IPS-20b (cell line): ENCODE measurements around the gene MKRN3.

Experiments
- H3K27ac ChIP-seq: one replicate; pipeline ENCODE4 v1.5.1; 2013; ENCODE audit warnings: low read length
- H3K27me3 ChIP-seq: 2 replicates; pipeline ENCODE4 v1.6.1; 2013; ENCODE audit warnings: mild to moderate bottlenecking, low read length, inconsistent platforms; ENCODE audit not compliant: insufficient read depth
- H3K36me3 ChIP-seq: 2 replicates; pipeline ENCODE4 v1.6.1; 2013; ENCODE audit warnings: low read depth, mild to moderate bottlenecking, inconsistent platforms, low read length, moderate library complexity; ENCODE audit not compliant: insufficient read depth
- H3K4me1 ChIP-seq: 2 replicates; pipeline ENCODE4 v1.6.1; 2013; ENCODE audit warnings: mild to moderate bottlenecking, control low read depth, inconsistent platforms, low read length, moderate library complexity; ENCODE audit not compliant: insufficient read depth
- H3K4me3 ChIP-seq: 2 replicates; pipeline ENCODE4 v1.5.1; 2013; ENCODE audit warnings: mild to moderate bottlenecking, low read length, inconsistent platforms
- H3K9ac ChIP-seq: 2 replicates; pipeline ENCODE4 v1.6.1; 2013; ENCODE audit warnings: low read depth, mild to moderate bottlenecking, inconsistent platforms, low read length, moderate library complexity
- H3K9me3 ChIP-seq: 2 replicates; pipeline ENCODE4 v1.6.1; 2013; ENCODE audit warnings: mild to moderate bottlenecking, low read depth, low read length, inconsistent platforms; ENCODE audit not compliant: insufficient read depth

Gene MKRN3

GRCh38 chr15:23564821-23565394, 566 bp upstream of the MKRN3 start:
- Histone ChIP-seq H3K9me3 (peaks cover 60% of the 10 kb centered on the region), H3K4me3 (0 out of 2 replicates have a peak overlapping the region, but pooled peaks have one; percentile 7), H3K36me3 (no peaks in the 10 kb centered on the region), H3K9ac (no peak overlapping the region), H3K4me1 (no peaks in the 10 kb centered on the region), H3K27ac (no peak overlapping the region), H3K27me3 (no peaks in the 10 kb centered on the region)

- H3K4me3 ChIP-seq, result no peak overlapping the region
- no peaks in the 10 kb centered on the region for H3K36me3 ChIP-seq
- H3K9ac ChIP-seq, result no peak overlapping the region
- H3K9me3 ChIP-seq, result peaks cover 65% of the 10 kb centered on the region
- no peak overlapping the region for H3K27ac ChIP-seq
- no peaks in the 10 kb centered on the region for H3K27me3 ChIP-seq
- no peaks in the 10 kb centered on the region for H3K4me1 ChIP-seq
These were observed 639 bp downstream of the MKRN3 start for GRCh38 chr15:23566071-23566554.

- H3K9me3 ChIP-seq, result peaks cover 68% of the 10 kb centered on the region
- no peak overlapping the region for H3K4me3 ChIP-seq
- no peak overlapping the region for H3K27ac ChIP-seq
These were observed 1.2 kb downstream of the MKRN3 start for GRCh38 chr15:23566651-23567050.

DNA sequence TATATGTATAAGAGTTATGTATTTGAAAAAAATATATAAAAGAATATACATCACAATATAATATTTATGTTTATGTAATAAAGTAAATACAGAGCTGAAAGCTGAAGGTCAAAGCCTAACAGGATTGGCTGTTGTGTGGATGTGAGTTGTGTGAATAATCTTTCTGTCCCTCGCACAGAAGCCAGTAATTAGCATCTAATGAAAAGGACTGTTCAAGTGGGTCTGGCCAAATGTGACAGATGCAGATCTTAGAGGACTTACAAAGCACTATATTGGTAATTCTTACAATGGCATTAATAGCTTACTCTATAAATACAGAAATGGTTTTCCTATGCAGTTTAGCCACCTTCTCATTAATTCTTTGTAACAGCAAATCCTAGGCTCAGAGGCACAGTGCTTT, 2.4 kb downstream of the MKRN3 start:
- H3K4me3 ChIP-seq, result no peak overlapping the region
- no peaks in the 10 kb centered on the region for H3K36me3 ChIP-seq
- peaks cover 65% of the 10 kb centered on the region for H3K9me3 ChIP-seq

More at GRCh38 chr15:23566651-23567050, 1.2 kb downstream of the MKRN3 start:
- Histone ChIP-seq H3K9ac (no peak overlapping the region), H3K4me1 (no peaks in the 10 kb centered on the region), H3K27me3 (no peaks in the 10 kb centered on the region), H3K36me3 (no peaks in the 10 kb centered on the region)

DNA sequence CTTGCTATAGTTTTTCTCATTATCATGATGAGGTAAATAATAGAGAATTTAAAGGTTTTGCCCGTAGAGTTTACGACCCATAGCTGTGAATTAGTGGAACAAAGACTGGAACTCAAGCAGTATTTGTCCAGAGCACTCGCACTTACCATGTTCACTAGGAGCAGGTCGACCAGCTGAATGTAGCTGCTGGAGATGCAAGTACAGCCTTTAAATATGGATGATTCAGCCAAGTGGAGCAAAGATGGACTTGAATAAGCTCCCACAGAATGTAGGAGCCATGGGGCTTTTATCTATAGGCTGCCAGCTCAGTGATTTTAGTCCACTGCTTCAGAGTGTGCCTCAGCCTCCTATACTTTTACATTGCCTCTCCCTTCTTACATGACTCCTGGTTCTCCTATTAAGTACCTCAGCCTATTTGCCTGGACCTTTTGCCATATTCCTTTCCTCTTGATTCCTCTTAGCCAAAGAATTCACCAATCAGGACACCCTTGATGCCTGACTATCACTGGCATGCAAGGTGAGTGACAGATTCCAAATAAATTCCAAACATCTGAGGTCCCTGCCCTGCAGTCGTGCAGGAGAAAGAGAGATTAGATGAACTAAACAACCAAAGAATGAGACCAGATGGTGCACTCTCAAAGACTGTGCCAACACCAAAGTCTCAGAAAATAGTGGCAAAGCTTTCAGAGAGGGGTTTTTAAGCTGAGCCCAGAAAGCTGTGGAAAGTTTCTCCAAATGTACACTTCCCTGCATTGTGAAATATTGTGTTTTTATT, 3.9 kb downstream of the MKRN3 start:
- H3K9me3 ChIP-seq, result peaks cover 60% of the 10 kb centered on the region
- H3K27ac ChIP-seq, result no peak overlapping the region

More for the DNA sequence above, 2.4 kb downstream of the MKRN3 start:
- Histone ChIP-seq H3K27me3 (no peaks in the 10 kb centered on the region), H3K4me1 (no peaks in the 10 kb centered on the region), H3K9ac (no peak overlapping the region), H3K27ac (no peak overlapping the region)

GRCh38 chr15:23570486-23570885, 5.0 kb downstream of the MKRN3 start:
- H3K27me3 ChIP-seq, result no peaks in the 10 kb centered on the region
- H3K36me3 ChIP-seq, result no peaks in the 10 kb centered on the region
- no peak overlapping the region for H3K9ac ChIP-seq
- H3K4me3 ChIP-seq, result no peak overlapping the region
- peaks cover 55% of the 10 kb centered on the region for H3K9me3 ChIP-seq
- no peaks in the 10 kb centered on the region for H3K4me1 ChIP-seq
- H3K27ac ChIP-seq, result no peak overlapping the region

More for the DNA sequence above, 3.9 kb downstream of the MKRN3 start:
- no peaks in the 10 kb centered on the region for H3K27me3 ChIP-seq
- no peak overlapping the region for H3K9ac ChIP-seq
- H3K36me3 ChIP-seq, result no peaks in the 10 kb centered on the region
- H3K4me1 ChIP-seq, result no peaks in the 10 kb centered on the region
- H3K4me3 ChIP-seq, result 0 out of 2 replicates have a peak overlapping the region, but pooled peaks have one; percentile 0

GRCh38 chr15:23572844-23573243, 7.4 kb downstream of the MKRN3 start:
- Histone ChIP-seq H3K4me1 (no peaks in the 10 kb centered on the region), H3K36me3 (no peaks in the 10 kb centered on the region), H3K9ac (no peak overlapping the region), H3K9me3 (peaks cover 44% of the 10 kb centered on the region), H3K27me3 (no peaks in the 10 kb centered on the region), H3K27ac (no peak overlapping the region), H3K4me3 (no peak overlapping the region)

- Histone ChIP-seq H3K27me3 (no peaks in the 10 kb centered on the region), H3K4me3 (no peak overlapping the region), H3K36me3 (no peaks in the 10 kb centered on the region), H3K9me3 (peaks cover 36% of the 10 kb centered on the region), H3K4me1 (no peaks in the 10 kb centered on the region), H3K27ac (no peak overlapping the region), H3K9ac (no peak overlapping the region)
These were observed 9.3 kb downstream of the MKRN3 start for GRCh38 chr15:23574742-23575141.

GRCh38 chr15:23576061-23576460, 10.6 kb downstream of the MKRN3 start:
- H3K4me1 ChIP-seq, result no peaks in the 10 kb centered on the region
- H3K4me3 ChIP-seq, result no peak overlapping the region
- no peak overlapping the region for H3K27ac ChIP-seq
- H3K27me3 ChIP-seq, result no peaks in the 10 kb centered on the region
- no peaks in the 10 kb centered on the region for H3K36me3 ChIP-seq
- no peak overlapping the region for H3K9ac ChIP-seq
- peaks cover 29% of the 10 kb centered on the region for H3K9me3 ChIP-seq

GRCh38 chr15:23578521-23579150, 13.2 kb downstream of the MKRN3 start:
- no peak overlapping the region for H3K27ac ChIP-seq
- H3K9me3 ChIP-seq, result peaks cover 18% of the 10 kb centered on the region
- H3K9ac ChIP-seq, result no peak overlapping the region
- no peaks in the 10 kb centered on the region for H3K4me1 ChIP-seq
- no peaks in the 10 kb centered on the region for H3K27me3 ChIP-seq
- no peak overlapping the region for H3K4me3 ChIP-seq
- H3K36me3 ChIP-seq, result no peaks in the 10 kb centered on the region

DNA sequence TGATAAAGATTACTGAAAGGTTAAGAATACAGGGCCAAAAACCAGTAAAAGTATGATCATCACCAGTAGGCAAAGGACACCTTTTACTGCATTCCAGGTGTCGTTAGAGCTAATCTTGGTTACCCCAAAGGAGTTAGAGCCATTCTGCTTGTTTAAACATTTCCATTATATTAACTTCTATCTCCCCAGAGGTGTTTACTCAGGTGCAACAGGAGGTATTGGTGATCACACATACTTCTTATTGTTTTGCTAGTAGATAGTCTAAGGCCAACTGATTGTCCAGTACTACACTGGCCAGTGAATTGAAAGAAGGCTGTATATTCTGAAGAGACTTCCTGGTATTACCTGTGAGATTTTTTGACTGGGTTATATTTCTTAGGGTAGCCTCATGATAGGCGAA, 22.8 kb downstream of the MKRN3 start:
- Histone ChIP-seq H3K27ac (no peak overlapping the region), H3K9ac (no peak overlapping the region), H3K4me3 (no peak overlapping the region), H3K36me3 (no peaks in the 10 kb centered on the region), H3K4me1 (no peaks in the 10 kb centered on the region), H3K9me3 (peaks cover 37% of the 10 kb centered on the region), H3K27me3 (no peaks in the 10 kb centered on the region)
